Measurements from ENCODE around the gene MYCBP2. TPM values are rescaled to one million over a fixed set of nuclear protein-coding genes. Genes with fewer than 3 reads are reported as not detected.

MYCBP2 gene
- polyA plus RNA-seq, 1 of the 3 experiments (the other 2 are of a cell fraction): 18.5 TPM

DNA sequence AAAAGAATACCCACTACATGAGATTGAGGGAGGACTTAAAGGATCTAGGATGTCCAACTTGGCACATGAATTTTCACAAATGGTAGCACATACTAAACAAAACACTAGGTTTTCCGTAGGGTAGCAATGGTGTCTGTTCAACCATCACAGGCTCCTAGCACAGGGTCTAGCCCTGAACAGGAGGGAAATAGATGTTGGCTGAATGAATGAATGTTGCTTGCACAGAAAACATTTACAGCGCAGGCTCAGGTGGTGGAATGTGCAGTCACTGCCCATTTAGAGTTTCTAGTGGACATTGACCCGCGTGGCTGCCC lies 1.9 kb upstream of the MYCBP2 start:
- ChIA-PET CTCF (interaction anchor here (0.6 to 5.9 kb wide), 3 partner anchors 149 to 443 kb away, joined by 3 to 44 read pairs (median 8); partner anchors contain the start of gene KCTD12), POLR2A (interaction anchor here (0.7 to 1.4 kb wide), 2 partner anchors 150 to 169 kb away, joined by 3 to 8 read pairs; no protein-coding TSS in a partner anchor)
- DNase-seq: no peak
- H3K4me1 ChIP-seq (ENCODE audit: control insufficient read depth in 1 of 2, insufficient read depth in 2 of 2, low read depth in 1 of 2, low read length in 1 of 2): peaks cover 13 to 23% of the 10 kb centered on the region in 2 experiments; a peak in 3 of 4 replicates
- H4K20me1 ChIP-seq (ENCODE audit: insufficient read depth): peaks cover 12% of the 10 kb centered on the region
- H3K9me3 ChIP-seq: no peaks in the 10 kb centered on the region
- H3K79me2 ChIP-seq (ENCODE audit: insufficient read depth): peaks cover 27% of the 10 kb centered on the region
- WGBS (ENCODE audit: low lambda C conversion rate): 7% methylated on average over 4 of the region's 4 CpGs
- peak overlapping the region; percentile 90 for H2AFZ ChIP-seq (ENCODE audit: low read depth)
- peaks cover 6% of the 10 kb centered on the region for H3F3A ChIP-seq (replicated peaks; ENCODE audit: insufficient read depth)
- H3K4me2 ChIP-seq: peak overlapping the region; percentile 77
- H3K27me3 ChIP-seq (ENCODE audit: insufficient read depth): no peaks in the 10 kb centered on the region
- no peaks in the 10 kb centered on the region for H3K9me2 ChIP-seq
- H3K36me3 ChIP-seq (replicated peaks in 1 of 2; ENCODE audit: control insufficient read depth in 1 of 2, insufficient read depth in 2 of 2, low read length in 1 of 2): no peaks in the 10 kb centered on the region
- H3K27ac ChIP-seq (ENCODE audit: low read depth in 2 of 2, low read length in 1 of 2): peak overlapping the region; percentile 65 to 98
- peak overlapping the region; percentile 85 to 92 for H3K4me3 ChIP-seq (ENCODE audit: low read depth in 2 of 2, low read length in 1 of 2)
- no peak overlapping the region for H3K9ac ChIP-seq
- TF ChIP-seq FOXJ3 (CRISPR knock-in tag; IDR thresholded peaks at IDR 0.05): no peak
- no peak for TF ChIP-seq NRF1 (IDR thresholded peaks at IDR 0.05; ENCODE audit: low read depth, low read length)
- TF ChIP-seq, protein P1, sequence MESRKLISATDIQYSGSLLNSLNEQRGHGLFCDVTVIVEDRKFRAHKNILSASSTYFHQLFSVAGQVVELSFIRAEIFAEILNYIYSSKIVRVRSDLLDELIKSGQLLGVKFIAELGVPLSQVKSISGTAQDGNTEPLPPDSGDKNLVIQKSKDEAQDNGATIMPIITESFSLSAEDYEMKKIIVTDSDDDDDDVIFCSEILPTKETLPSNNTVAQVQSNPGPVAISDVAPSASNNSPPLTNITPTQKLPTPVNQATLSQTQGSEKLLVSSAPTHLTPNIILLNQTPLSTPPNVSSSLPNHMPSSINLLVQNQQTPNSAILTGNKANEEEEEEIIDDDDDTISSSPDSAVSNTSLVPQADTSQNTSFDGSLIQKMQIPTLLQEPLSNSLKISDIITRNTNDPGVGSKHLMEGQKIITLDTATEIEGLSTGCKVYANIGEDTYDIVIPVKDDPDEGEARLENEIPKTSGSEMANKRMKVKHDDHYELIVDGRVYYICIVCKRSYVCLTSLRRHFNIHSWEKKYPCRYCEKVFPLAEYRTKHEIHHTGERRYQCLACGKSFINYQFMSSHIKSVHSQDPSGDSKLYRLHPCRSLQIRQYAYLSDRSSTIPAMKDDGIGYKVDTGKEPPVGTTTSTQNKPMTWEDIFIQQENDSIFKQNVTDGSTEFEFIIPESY (IDR thresholded peaks at IDR 0.05; ENCODE audit: borderline replicate concordance, low read depth): no peak
- TF ChIP-seq, protein P2, sequence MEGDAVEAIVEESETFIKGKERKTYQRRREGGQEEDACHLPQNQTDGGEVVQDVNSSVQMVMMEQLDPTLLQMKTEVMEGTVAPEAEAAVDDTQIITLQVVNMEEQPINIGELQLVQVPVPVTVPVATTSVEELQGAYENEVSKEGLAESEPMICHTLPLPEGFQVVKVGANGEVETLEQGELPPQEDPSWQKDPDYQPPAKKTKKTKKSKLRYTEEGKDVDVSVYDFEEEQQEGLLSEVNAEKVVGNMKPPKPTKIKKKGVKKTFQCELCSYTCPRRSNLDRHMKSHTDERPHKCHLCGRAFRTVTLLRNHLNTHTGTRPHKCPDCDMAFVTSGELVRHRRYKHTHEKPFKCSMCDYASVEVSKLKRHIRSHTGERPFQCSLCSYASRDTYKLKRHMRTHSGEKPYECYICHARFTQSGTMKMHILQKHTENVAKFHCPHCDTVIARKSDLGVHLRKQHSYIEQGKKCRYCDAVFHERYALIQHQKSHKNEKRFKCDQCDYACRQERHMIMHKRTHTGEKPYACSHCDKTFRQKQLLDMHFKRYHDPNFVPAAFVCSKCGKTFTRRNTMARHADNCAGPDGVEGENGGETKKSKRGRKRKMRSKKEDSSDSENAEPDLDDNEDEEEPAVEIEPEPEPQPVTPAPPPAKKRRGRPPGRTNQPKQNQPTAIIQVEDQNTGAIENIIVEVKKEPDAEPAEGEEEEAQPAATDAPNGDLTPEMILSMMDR (IDR thresholded peaks at IDR 0.05): no peak
- TF ChIP-seq RFX5 (IDR thresholded peaks at IDR 0.05; ENCODE audit: low read length): no peak
- TF ChIP-seq, protein P3, sequence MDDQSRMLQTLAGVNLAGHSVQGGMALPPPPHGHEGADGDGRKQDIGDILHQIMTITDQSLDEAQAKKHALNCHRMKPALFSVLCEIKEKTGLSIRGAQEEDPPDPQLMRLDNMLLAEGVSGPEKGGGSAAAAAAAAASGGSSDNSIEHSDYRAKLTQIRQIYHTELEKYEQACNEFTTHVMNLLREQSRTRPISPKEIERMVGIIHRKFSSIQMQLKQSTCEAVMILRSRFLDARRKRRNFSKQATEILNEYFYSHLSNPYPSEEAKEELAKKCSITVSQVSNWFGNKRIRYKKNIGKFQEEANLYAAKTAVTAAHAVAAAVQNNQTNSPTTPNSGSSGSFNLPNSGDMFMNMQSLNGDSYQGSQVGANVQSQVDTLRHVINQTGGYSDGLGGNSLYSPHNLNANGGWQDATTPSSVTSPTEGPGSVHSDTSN (IDR thresholded peaks at IDR 0.05): no peak
- TF ChIP-seq SIN3A (IDR thresholded peaks at IDR 0.05; ENCODE audit: borderline replicate concordance, low read depth, low read length): no peak
- TF ChIP-seq RCOR1 (IDR thresholded peaks at IDR 0.05; ENCODE audit: low read length): no peak
- TF ChIP-seq FOSL2 (IDR thresholded peaks at IDR 0.05; ENCODE audit: borderline replicate concordance, low read depth): no peak
- TF ChIP-seq POLR2AphosphoS5 (IDR thresholded peaks at IDR 0.05; ENCODE audit: low read depth, low read length): no peak
- no peak for TF ChIP-seq EZH2phosphoT487 (IDR thresholded peaks at IDR 0.05; ENCODE audit: borderline replicate concordance, low read depth)
